ENCODE results near the gene CTBP2. TPM values are rescaled to one million over a fixed set of nuclear protein-coding genes. Genes with fewer than 3 reads are reported as not detected.

Gene CTBP2
- total and polyA plus RNA-seq, 4 donors, result 3.4 to 59.2 (median 5.5) TPM

DNA sequence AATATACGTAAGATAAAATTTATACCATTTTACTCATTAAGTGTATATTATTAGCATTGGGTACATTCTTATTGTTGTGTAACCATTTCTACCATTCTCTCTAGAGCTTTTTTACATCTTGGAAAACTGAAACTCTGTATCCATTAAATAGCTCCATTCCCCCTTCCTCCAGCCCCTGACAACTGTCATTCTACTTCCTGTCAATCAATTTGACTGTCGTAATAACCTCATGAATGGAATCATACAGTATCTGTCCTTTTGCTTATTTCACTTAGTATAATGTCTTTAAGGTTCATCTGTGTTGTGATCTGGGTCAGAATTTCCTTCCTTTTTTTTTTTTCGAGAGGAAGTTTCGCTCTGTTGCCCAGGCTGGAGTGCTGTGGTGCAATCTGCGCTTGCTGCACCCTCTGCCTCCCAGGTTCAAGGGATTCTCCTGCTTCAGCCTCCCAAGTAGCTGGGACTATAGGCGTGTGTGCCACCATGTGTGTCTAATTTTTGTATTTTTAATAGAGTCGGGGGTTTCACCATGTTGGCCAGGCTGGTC is 202.9 kb downstream of the CTBP2 start (continued):
- TF ChIP-seq, protein P1, sequence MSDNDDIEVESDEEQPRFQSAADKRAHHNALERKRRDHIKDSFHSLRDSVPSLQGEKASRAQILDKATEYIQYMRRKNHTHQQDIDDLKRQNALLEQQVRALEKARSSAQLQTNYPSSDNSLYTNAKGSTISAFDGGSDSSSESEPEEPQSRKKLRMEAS (IDR thresholded peaks at IDR 0.05), result no peak

DNA sequence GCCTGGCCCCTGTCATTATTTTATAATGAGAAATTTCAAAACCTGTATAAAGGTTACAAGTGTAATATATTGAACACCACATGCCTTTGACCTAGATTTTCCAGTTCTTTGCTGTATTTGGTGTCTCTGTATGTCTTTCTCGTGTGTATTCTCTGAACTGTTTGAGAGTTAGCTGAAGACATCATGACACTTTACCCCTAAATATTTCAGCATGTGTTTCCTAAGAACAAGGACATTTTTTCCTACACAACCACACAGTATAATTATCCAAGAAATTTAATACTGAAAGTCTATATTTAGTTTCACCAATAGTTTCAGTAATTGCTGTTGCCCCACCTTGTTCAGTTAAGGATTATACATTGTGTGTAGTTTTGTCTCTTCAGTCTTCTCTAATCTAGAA is 203.6 kb downstream of the CTBP2 start:
- peak overlapping the region; percentile 42 to 54 for H3K27ac ChIP-seq (ENCODE audit: low read depth in 1 of 2, low read length in 2 of 2)
- no peaks in the 10 kb centered on the region for H3K27me3 ChIP-seq (ENCODE audit: control insufficient read depth in 4 of 4, insufficient read depth in 4 of 4, low read length in 3 of 4)
- no peaks in the 10 kb centered on the region for H3K36me3 ChIP-seq (ENCODE audit: control insufficient read depth in 4 of 4, insufficient read depth in 3 of 4, low read depth in 1 of 4, low read length in 3 of 4)
- H3K4me3 ChIP-seq (ENCODE audit: low read depth in 1 of 3, low read length in 3 of 3), result no peak overlapping the region
- TF ChIP-seq, protein P2, sequence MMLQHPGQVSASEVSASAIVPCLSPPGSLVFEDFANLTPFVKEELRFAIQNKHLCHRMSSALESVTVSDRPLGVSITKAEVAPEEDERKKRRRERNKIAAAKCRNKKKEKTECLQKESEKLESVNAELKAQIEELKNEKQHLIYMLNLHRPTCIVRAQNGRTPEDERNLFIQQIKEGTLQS (IDR thresholded peaks at IDR 0.05), result no peak
- peak; percentile 34 for TF ChIP-seq SP1 (IDR thresholded peaks at IDR 0.05)
- TF ChIP-seq HNF4A (conservative IDR thresholded peaks at IDR 0.05), result peak in 1 of 2 donors; percentile 4
- TF ChIP-seq, protein P3, sequence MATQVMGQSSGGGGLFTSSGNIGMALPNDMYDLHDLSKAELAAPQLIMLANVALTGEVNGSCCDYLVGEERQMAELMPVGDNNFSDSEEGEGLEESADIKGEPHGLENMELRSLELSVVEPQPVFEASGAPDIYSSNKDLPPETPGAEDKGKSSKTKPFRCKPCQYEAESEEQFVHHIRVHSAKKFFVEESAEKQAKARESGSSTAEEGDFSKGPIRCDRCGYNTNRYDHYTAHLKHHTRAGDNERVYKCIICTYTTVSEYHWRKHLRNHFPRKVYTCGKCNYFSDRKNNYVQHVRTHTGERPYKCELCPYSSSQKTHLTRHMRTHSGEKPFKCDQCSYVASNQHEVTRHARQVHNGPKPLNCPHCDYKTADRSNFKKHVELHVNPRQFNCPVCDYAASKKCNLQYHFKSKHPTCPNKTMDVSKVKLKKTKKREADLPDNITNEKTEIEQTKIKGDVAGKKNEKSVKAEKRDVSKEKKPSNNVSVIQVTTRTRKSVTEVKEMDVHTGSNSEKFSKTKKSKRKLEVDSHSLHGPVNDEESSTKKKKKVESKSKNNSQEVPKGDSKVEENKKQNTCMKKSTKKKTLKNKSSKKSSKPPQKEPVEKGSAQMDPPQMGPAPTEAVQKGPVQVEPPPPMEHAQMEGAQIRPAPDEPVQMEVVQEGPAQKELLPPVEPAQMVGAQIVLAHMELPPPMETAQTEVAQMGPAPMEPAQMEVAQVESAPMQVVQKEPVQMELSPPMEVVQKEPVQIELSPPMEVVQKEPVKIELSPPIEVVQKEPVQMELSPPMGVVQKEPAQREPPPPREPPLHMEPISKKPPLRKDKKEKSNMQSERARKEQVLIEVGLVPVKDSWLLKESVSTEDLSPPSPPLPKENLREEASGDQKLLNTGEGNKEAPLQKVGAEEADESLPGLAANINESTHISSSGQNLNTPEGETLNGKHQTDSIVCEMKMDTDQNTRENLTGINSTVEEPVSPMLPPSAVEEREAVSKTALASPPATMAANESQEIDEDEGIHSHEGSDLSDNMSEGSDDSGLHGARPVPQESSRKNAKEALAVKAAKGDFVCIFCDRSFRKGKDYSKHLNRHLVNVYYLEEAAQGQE (IDR thresholded peaks at IDR 0.05), result no peak
- no peak for TF ChIP-seq JUND (IDR thresholded peaks at IDR 0.05)
- no peak for TF ChIP-seq RAD21 (IDR thresholded peaks at IDR 0.05)
- TF ChIP-seq YY1 (IDR thresholded peaks at IDR 0.05), result no peak
- peak; percentile 36 to 51 for TF ChIP-seq RXRA (IDR thresholded peaks at IDR 0.05)
- no peak for TF ChIP-seq NR2F2 (IDR thresholded peaks at IDR 0.05)
- DNase-seq (ENCODE audit: low spot score), result no peak
- WGBS, result 35% methylated on average over 1 of the region's 1 CpG
- peaks cover 16 to 43% (median 28%) of the 10 kb centered on the region in 4 donors for H3K4me1 ChIP-seq (ENCODE audit: control insufficient read depth in 4 of 4, insufficient read depth in 4 of 4, low read length in 3 of 4)
- peak overlapping the region in 1 of 2 donors; percentile 13 for H3K9ac ChIP-seq (ENCODE audit: low read depth in 1 of 2, low read length in 2 of 2)
- H3K9me3 ChIP-seq (ENCODE audit: control insufficient read depth in 4 of 4, low read length in 3 of 4), result no peaks in the 10 kb centered on the region

DNA sequence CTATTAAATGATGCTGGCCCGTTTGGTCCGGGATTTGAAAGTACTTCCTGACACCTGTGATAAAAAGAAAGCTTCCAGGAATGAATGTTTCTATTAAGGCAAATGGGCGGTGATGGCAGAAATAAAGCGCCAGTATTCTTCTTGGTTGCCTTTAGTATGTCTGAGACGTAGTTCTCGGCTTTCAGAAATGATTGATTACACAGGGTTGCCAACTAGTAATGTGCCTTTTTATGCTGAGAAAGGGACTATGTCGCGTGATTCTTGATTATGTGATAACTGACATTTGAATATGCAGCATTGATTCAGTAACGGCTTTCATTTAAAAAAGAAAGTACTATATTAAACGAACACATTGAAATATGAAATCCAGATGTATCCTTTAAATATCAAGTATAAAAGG is 204.5 kb downstream of the CTBP2 start:
- Histone ChIP-seq H3K9ac (ENCODE audit: low read depth in 1 of 2, low read length in 2 of 2) (no peak overlapping the region), H3K4me1 (ENCODE audit: control insufficient read depth in 4 of 4, insufficient read depth in 4 of 4, low read length in 3 of 4) (peaks cover 16 to 43% (median 28%) of the 10 kb centered on the region in 4 donors), H3K27ac (ENCODE audit: low read depth in 1 of 2, low read length in 2 of 2) (no peak overlapping the region), H3K36me3 (ENCODE audit: control insufficient read depth in 4 of 4, insufficient read depth in 3 of 4, low read depth in 1 of 4, low read length in 3 of 4) (no peaks in the 10 kb centered on the region), H3K9me3 (ENCODE audit: control insufficient read depth in 4 of 4, low read length in 3 of 4) (no peaks in the 10 kb centered on the region), H3K4me3 (ENCODE audit: low read depth in 1 of 3, low read length in 3 of 3) (no peak overlapping the region), H3K27me3 (ENCODE audit: control insufficient read depth in 4 of 4, insufficient read depth in 4 of 4, low read length in 3 of 4) (no peaks in the 10 kb centered on the region)
- no peak for TF ChIP-seq TAF1 (conservative IDR thresholded peaks at IDR 0.05)
- TF ChIP-seq FOXA1 (IDR thresholded peaks at IDR 0.05), result no peak
- TF ChIP-seq RXRA (IDR thresholded peaks at IDR 0.05), result no peak
- no peak for TF ChIP-seq HNF4A (conservative IDR thresholded peaks at IDR 0.05)
- WGBS, result 79% methylated on average over 10 of the region's 10 CpGs
- DNase-seq (ENCODE audit: low spot score), result no peak

DNA sequence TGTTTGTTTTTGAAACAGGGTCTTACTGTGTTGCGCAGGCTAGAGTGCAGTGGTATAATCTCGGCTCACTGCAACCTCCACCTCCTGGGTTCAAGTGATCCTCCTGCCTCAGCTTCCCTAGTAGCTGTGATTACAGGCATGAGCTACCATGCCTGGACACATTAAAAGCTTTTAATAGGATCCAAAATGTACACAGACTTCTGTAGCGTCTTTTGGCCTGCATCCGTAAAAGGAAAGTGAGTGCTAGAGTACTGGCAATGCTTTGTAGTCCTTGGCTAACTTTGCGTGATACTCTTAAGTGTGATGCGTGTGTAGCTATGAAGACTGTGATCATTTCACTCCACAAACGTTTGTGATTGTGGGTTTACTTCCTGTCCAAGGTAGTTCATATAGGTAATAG is 205.1 kb downstream of the CTBP2 start:
- H3K9ac ChIP-seq (ENCODE audit: low read depth in 1 of 2, low read length in 2 of 2), result peak overlapping the region in 1 of 2 donors; percentile 39
- peaks cover 16 to 40% (median 27%) of the 10 kb centered on the region in 4 donors for H3K4me1 ChIP-seq (ENCODE audit: control insufficient read depth in 4 of 4, insufficient read depth in 4 of 4, low read length in 3 of 4)
- peak overlapping the region; percentile 46 to 59 for H3K27ac ChIP-seq (ENCODE audit: low read depth in 1 of 2, low read length in 2 of 2)
- no peaks in the 10 kb centered on the region for H3K36me3 ChIP-seq (ENCODE audit: control insufficient read depth in 4 of 4, insufficient read depth in 3 of 4, low read depth in 1 of 4, low read length in 3 of 4)
- no peaks in the 10 kb centered on the region for H3K9me3 ChIP-seq (ENCODE audit: control insufficient read depth in 4 of 4, low read length in 3 of 4)
- DNase-seq (ENCODE audit: low spot score), result no peak
- no peak overlapping the region for H3K4me3 ChIP-seq (ENCODE audit: low read depth in 1 of 3, low read length in 3 of 3)
- 61% methylated on average over 7 of the region's 7 CpGs for WGBS
- no peaks in the 10 kb centered on the region for H3K27me3 ChIP-seq (ENCODE audit: control insufficient read depth in 4 of 4, insufficient read depth in 4 of 4, low read length in 3 of 4)
- TF ChIP-seq, protein P4, sequence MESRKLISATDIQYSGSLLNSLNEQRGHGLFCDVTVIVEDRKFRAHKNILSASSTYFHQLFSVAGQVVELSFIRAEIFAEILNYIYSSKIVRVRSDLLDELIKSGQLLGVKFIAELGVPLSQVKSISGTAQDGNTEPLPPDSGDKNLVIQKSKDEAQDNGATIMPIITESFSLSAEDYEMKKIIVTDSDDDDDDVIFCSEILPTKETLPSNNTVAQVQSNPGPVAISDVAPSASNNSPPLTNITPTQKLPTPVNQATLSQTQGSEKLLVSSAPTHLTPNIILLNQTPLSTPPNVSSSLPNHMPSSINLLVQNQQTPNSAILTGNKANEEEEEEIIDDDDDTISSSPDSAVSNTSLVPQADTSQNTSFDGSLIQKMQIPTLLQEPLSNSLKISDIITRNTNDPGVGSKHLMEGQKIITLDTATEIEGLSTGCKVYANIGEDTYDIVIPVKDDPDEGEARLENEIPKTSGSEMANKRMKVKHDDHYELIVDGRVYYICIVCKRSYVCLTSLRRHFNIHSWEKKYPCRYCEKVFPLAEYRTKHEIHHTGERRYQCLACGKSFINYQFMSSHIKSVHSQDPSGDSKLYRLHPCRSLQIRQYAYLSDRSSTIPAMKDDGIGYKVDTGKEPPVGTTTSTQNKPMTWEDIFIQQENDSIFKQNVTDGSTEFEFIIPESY (IDR thresholded peaks at IDR 0.05), result no peak
- TF ChIP-seq, protein P3 (IDR thresholded peaks at IDR 0.05), result no peak
- TF ChIP-seq, protein P1 (IDR thresholded peaks at IDR 0.05), result no peak
- no peak for TF ChIP-seq FOXA2 (IDR thresholded peaks at IDR 0.05)
- TF ChIP-seq YY1 (IDR thresholded peaks at IDR 0.05), result no peak
